Cardiac muscle cell (in vitro differentiated cells and primary cell): Measurements from ENCODE around the gene MRPS18A. TPM values are rescaled to one million over a fixed set of nuclear protein-coding genes. Genes with fewer than 3 reads are reported as not detected.

Experiments
- DNase-seq, 2 donors: peaks; one replicate each; pipeline versions ENCODE4 v3.0.0 to v3.0.0-alpha.2; 2010 to 2017; ENCODE audit warnings: low read depth in 1 of 2, low spot score in 1 of 2
- H3K27ac ChIP-seq: fragments of 200-600 bp; sonication (generic); 2 replicates; pipeline ENCODE4 v1.5.1; 2016
- H3K27me3 ChIP-seq: fragments of 200-600 bp; sonication (generic); 2 replicates; pipeline ENCODE4 v1.6.0; 2016; ENCODE audit warnings: control low read depth
- H3K36me3 ChIP-seq: fragments of 200-600 bp; sonication (generic); 2 replicates; pipeline ENCODE4 v1.5.1; 2016; ENCODE audit warnings: control low read depth
- H3K4me1 ChIP-seq: fragments of 200-600 bp; sonication (generic); 2 replicates; pipeline ENCODE4 v1.8.1; 2017; ENCODE audit warnings: low read depth, mild to moderate bottlenecking, mixed run types
- H3K4me3 ChIP-seq: fragments of 200-600 bp; sonication (generic); 2 replicates; pipeline ENCODE4 v1.5.1; 2016; ENCODE audit warnings: mild to moderate bottlenecking
- H3K9me3 ChIP-seq: fragments of 200-600 bp; sonication (generic); 2 replicates; pipeline ENCODE4 v1.5.1; 2017; ENCODE audit warnings: low read depth, mild to moderate bottlenecking, control low read depth
- polyA plus RNA-seq: library from polyadenylated mRNA; unstranded; fragments of >200 nt; fragmentation: Nextera tagmentation; extraction: Ambion mirVana; gene quantifications from 2 replicates; pipeline ENCODE4 v1.2.1, GENCODE V29; 2016
- total RNA-seq: library from RNA; depleted of rRNA; stranded (reverse); fragments of >200 nt; gene quantifications from 2 replicates; pipeline ENCODE4 v1.2.3, GENCODE V29; 2016
- TF ChIP-seq, protein P1 (sequence below): IDR thresholded peaks from 2 replicates; pipeline ENCODE4 v1.5.1; 2012; ENCODE audit warnings: low read depth, mild to moderate bottlenecking, low read length

The MRPS18A gene
- total and polyA plus RNA-seq, 2 experiments from 2014 or later, result 65.9 to 87.0 TPM

DNA sequence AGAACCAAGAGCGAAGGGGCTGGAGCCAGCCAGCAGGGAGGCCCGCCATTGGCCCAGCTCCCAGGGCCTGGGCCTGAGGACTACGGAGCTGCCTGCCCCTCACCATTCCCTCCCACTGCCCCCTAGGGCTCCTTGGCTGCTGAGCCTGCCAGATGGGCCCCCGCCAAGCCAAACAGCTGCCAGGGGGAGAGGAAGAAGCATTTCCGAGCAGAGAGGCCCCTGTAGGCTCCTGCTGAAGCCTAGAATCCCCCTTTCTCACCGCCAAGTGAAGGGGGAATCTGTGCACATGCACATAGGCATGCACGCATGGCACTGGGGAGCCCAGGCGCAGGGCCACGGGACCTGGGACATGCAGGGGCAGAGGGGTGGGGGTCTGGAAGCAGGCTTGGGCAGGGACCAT lies 28.5 kb upstream of the MRPS18A start:
- Histone ChIP-seq H3K27ac (no peak overlapping the region), H3K4me1 (peaks cover 6% of the 10 kb centered on the region), H3K36me3 (no peaks in the 10 kb centered on the region), H3K9me3 (no peaks in the 10 kb centered on the region), H3K4me3 (no peak overlapping the region), H3K27me3 (no peaks in the 10 kb centered on the region)
- TF ChIP-seq, protein P1, sequence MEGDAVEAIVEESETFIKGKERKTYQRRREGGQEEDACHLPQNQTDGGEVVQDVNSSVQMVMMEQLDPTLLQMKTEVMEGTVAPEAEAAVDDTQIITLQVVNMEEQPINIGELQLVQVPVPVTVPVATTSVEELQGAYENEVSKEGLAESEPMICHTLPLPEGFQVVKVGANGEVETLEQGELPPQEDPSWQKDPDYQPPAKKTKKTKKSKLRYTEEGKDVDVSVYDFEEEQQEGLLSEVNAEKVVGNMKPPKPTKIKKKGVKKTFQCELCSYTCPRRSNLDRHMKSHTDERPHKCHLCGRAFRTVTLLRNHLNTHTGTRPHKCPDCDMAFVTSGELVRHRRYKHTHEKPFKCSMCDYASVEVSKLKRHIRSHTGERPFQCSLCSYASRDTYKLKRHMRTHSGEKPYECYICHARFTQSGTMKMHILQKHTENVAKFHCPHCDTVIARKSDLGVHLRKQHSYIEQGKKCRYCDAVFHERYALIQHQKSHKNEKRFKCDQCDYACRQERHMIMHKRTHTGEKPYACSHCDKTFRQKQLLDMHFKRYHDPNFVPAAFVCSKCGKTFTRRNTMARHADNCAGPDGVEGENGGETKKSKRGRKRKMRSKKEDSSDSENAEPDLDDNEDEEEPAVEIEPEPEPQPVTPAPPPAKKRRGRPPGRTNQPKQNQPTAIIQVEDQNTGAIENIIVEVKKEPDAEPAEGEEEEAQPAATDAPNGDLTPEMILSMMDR, result no peak
- DNase-seq, result peak in 1 of 2 donors; percentile 89

- DNase-seq, result no peak
These were observed 27.6 kb upstream of the MRPS18A start for GRCh38 chr6:43715056-43715788.

DNA sequence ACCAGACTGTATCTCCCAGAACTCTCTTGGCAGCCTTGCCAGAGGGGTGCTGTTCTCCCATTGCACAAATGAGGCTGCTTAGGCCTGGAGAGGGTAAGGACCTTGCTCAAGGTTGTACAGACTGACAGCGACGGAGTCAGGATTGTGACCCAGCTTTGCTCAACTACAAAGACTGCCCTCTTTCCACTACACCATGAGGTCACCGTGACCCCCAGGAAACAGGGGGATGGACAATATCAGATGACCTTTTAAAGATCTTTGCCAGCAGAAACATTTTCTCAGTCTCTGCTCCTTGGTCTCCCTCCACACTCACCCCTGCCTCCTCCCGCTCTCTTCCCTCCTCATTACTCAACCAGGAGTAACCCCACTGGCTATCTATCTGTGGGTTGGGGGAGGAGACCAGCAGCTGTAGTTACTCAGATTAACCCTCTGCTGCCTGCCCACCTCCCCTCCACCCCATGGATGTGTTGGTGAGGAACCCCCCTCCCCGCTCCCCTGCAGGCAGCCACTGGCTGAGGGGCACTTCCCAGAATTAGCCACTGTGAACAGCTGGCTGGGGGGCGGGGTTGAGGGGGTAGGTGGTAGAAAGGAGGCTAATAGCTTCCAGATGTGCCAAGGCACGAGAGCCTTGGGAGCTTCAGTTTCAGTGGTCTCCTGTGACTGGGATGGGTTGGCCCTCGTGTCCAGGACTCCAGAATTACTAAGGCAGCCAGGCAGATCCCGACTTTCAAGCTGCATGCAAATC lies 26.9 kb upstream of the MRPS18A start:
- no peaks in the 10 kb centered on the region for H3K36me3 ChIP-seq
- H3K27me3 ChIP-seq, result no peaks in the 10 kb centered on the region
- no peaks in the 10 kb centered on the region for H3K9me3 ChIP-seq
- H3K4me3 ChIP-seq, result no peak overlapping the region
- H3K4me1 ChIP-seq, result peaks cover 6% of the 10 kb centered on the region
- TF ChIP-seq, protein P1, result no peak
- H3K27ac ChIP-seq, result peak overlapping the region; percentile 5
- DNase-seq, result peak in 1 of 2 donors; percentile 83

More at GRCh38 chr6:43715056-43715788, 27.6 kb upstream of the MRPS18A start:
- no peak overlapping the region for H3K27ac ChIP-seq
- H3K27me3 ChIP-seq, result no peaks in the 10 kb centered on the region
- no peaks in the 10 kb centered on the region for H3K9me3 ChIP-seq
- H3K4me3 ChIP-seq, result no peak overlapping the region
- H3K4me1 ChIP-seq, result peaks cover 6% of the 10 kb centered on the region
- no peaks in the 10 kb centered on the region for H3K36me3 ChIP-seq
- TF ChIP-seq, protein P1, result no peak

- no peak for DNase-seq
- no peak overlapping the region for H3K4me3 ChIP-seq
- H3K27ac ChIP-seq, result peak overlapping the region; percentile 5
- H3K36me3 ChIP-seq, result no peaks in the 10 kb centered on the region
- H3K27me3 ChIP-seq, result no peaks in the 10 kb centered on the region
- H3K4me1 ChIP-seq, result peaks cover 6% of the 10 kb centered on the region
- TF ChIP-seq, protein P1, result no peak
- H3K9me3 ChIP-seq, result no peaks in the 10 kb centered on the region
These were observed 26.2 kb upstream of the MRPS18A start for GRCh38 chr6:43713643-43714310.

DNA sequence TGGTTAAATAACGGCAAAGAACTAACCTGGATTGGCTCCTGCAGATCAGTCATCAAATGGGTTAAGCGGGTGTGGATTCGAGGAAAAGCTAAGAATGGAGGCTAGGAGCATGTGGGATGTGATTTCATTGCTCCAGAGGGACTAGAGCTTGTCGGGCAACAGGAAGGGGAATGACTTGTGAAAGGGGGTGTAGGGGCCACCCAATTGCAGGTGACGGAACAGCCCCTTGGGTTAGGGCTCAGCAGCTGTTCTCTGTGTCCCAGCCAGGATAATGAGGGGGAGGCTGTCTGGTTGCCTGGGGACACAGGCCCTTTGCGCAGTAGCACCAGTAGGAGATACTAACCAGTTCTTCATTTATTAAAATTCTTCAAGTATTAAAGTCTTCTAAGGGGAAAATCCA lies 25.0 kb upstream of the MRPS18A start:
- Histone ChIP-seq H3K9me3 (no peaks in the 10 kb centered on the region), H3K27me3 (no peaks in the 10 kb centered on the region), H3K4me1 (peaks cover 6% of the 10 kb centered on the region), H3K36me3 (no peaks in the 10 kb centered on the region), H3K27ac (no peak overlapping the region), H3K4me3 (no peak overlapping the region)
- DNase-seq, result no peak
- TF ChIP-seq, protein P1, result no peak
